H1 (cell line): ENCODE data around the gene USH2A. TPM values are rescaled to one million over a fixed set of nuclear protein-coding genes. Genes with fewer than 3 reads are reported as not detected.

ENCODE experiments used
- CTCF ChIA-PET: fragments of 300-600 bp; sonication (Branson Sonifier 250); formaldehyde crosslinking; loops from one replicate; lab custom pipeline; 2021; ENCODE audit not compliant: partially characterized antibody; lab: Charles Lee
- POLR2A ChIA-PET: fragments of 300-600 bp; sonication (Branson Sonifier 250); formaldehyde crosslinking; loops from one replicate; lab custom pipeline; 2021; ENCODE audit warnings: inconsistent platforms; ENCODE audit not compliant: partially characterized antibody; lab: Charles Lee
- DNase-seq, 2 experiments: peaks; one replicate each; pipeline versions ENCODE4 v3.0.0 to v3.0.0-alpha.2; 2010 to 2022; ENCODE audit warnings: low spot score in 2 of 2, low read depth in 1 of 2, mixed read lengths in 1 of 2
- FAIRE-seq: peaks from 2 replicates; lab custom pipeline; 2011; peaks lifted over from hg19 to GRCh38; lab: Jason Lieb, UNC
- H2AFZ ChIP-seq: 2 replicates; pipeline ENCODE4 v1.8.1; 2012; ENCODE audit warnings: low read length, inconsistent platforms
- H2AK5ac ChIP-seq: 2 replicates; pipeline ENCODE4 v1.6.1; 2013; ENCODE audit warnings: low read depth, low read length
- H2BK120ac ChIP-seq: replicated peaks from 2 replicates; pipeline ENCODE3; 2013; ENCODE audit warnings: low read depth, low read length, inconsistent platforms
- H2BK12ac ChIP-seq: 2 replicates; pipeline ENCODE4 v1.6.1; 2013; ENCODE audit warnings: low read depth, low read length
- H2BK15ac ChIP-seq: 2 replicates; pipeline ENCODE4 v1.6.1; 2013; ENCODE audit warnings: low read length
- H2BK20ac ChIP-seq: 2 replicates; pipeline ENCODE4 v1.6.1; 2013; ENCODE audit warnings: low read length
- H2BK5ac ChIP-seq: 2 replicates; pipeline ENCODE4 v1.6.1; 2013; ENCODE audit warnings: low read depth, low read length
- H3K14ac ChIP-seq: 2 replicates; pipeline ENCODE4 v1.6.1; 2013; ENCODE audit warnings: inconsistent platforms; ENCODE audit not compliant: insufficient read length
- H3K18ac ChIP-seq: 2 replicates; pipeline ENCODE4 v1.6.1; 2013; ENCODE audit warnings: low read length; ENCODE audit errors: extremely low read depth
- H3K23ac ChIP-seq: 2 replicates; pipeline ENCODE4 v1.6.1; 2013; ENCODE audit warnings: inconsistent platforms; ENCODE audit not compliant: insufficient read length
- H3K23me2 ChIP-seq: 2 replicates; pipeline ENCODE4 v1.6.1; 2013; ENCODE audit warnings: low read depth, low read length
- H3K27ac ChIP-seq: 2 replicates; pipeline ENCODE4 v1.6.1; 2011; ENCODE audit warnings: low read depth, low read length, inconsistent platforms
- H3K27me3 ChIP-seq, 4 experiments: replicated peaks in 1 of 4; 1 replicate in 1 of 4; 2 replicates in 3 of 4; pipeline versions ENCODE4 v1.6.1 to v1.8.1; 2011 to 2013; ENCODE audit warnings: low read length in 3 of 4, mild to moderate bottlenecking in 3 of 4, inconsistent platforms in 2 of 4, mixed read lengths in 2 of 4, moderate library complexity in 1 of 4; ENCODE audit not compliant: control insufficient read depth in 3 of 4, insufficient read depth in 3 of 4; ENCODE audit errors: extremely low read depth in 1 of 4
- H3K36me3 ChIP-seq, 4 experiments: 2 replicates each; pipeline versions ENCODE4 v1.6.1 to v1.8.1; 2011 to 2013; ENCODE audit warnings: mild to moderate bottlenecking in 4 of 4, low read length in 3 of 4, moderate library complexity in 2 of 4, control low read depth in 1 of 4, inconsistent platforms in 1 of 4; ENCODE audit not compliant: insufficient read depth in 4 of 4, control insufficient read depth in 2 of 4
- H3K4ac ChIP-seq: replicated peaks from 2 replicates; pipeline ENCODE3; 2013; ENCODE audit warnings: low read length, low read depth, mixed read lengths, inconsistent platforms; ENCODE audit not compliant: insufficient read length
- H3K4me1 ChIP-seq, 4 experiments: replicated peaks in 1 of 4; 1 replicate in 1 of 4; 2 replicates in 3 of 4; pipeline versions ENCODE4 v1.6.1 to v1.8.1; 2011 to 2013; ENCODE audit warnings: low read length in 3 of 4, inconsistent platforms in 2 of 4, mixed read lengths in 1 of 4; ENCODE audit not compliant: insufficient read depth in 4 of 4, control insufficient read depth in 3 of 4
- H3K4me2 ChIP-seq, 2 experiments: 2 replicates each; pipeline versions ENCODE4 v1.6.1 to v1.8.1; 2011 to 2013; ENCODE audit warnings: low read depth in 2 of 2, low read length in 2 of 2, control low read depth in 1 of 2, inconsistent platforms in 1 of 2, mild to moderate bottlenecking in 1 of 2; ENCODE audit not compliant: insufficient read depth in 1 of 2
- H3K4me3 ChIP-seq, 4 experiments: fragments of 200-600, 300-600 bp in 1 of 4; sonication (generic), shearing (Covaris generic), sonication (Bioruptor Twin) in 1 of 4; 2 replicates each; pipeline versions ENCODE4 v1.5.1 to v1.8.1; 2011 to 2016; ENCODE audit warnings: low read length in 4 of 4, low read depth in 3 of 4, control low read depth in 2 of 4, inconsistent platforms in 2 of 4, mild to moderate bottlenecking in 2 of 4, mixed read lengths in 1 of 4, moderate library complexity in 1 of 4; ENCODE audit not compliant: insufficient read depth in 2 of 4; ENCODE audit errors: extremely low read depth in 1 of 4
- H3K56ac ChIP-seq: replicated peaks from 2 replicates; pipeline ENCODE3; 2013; ENCODE audit warnings: low read depth, mild to moderate bottlenecking, mixed read lengths, low read length, inconsistent platforms; ENCODE audit not compliant: insufficient read length
- H3K79me1 ChIP-seq: 2 replicates; pipeline ENCODE4 v1.6.1; 2013; ENCODE audit warnings: low read depth, low read length, control low read depth
- H3K79me2 ChIP-seq, 2 experiments: 2 replicates each; pipeline versions ENCODE4 v1.6.1 to v1.8.1; 2012 to 2013; ENCODE audit warnings: low read length in 2 of 2, mild to moderate bottlenecking in 2 of 2, inconsistent platforms in 1 of 2; ENCODE audit not compliant: insufficient read depth in 2 of 2, control insufficient read depth in 1 of 2
- H3K9ac ChIP-seq, 4 experiments: replicated peaks in 1 of 4; 1 replicate in 1 of 4; 2 replicates in 3 of 4; pipeline versions ENCODE4 v1.6.1 to v1.8.1; 2011 to 2013; ENCODE audit warnings: low read depth in 3 of 4, low read length in 3 of 4, control low read depth in 2 of 4, mild to moderate bottlenecking in 2 of 4, moderate library complexity in 2 of 4, inconsistent platforms in 1 of 4; ENCODE audit errors: extremely low read depth in 1 of 4
- H3K9me3 ChIP-seq, 2 experiments: 2 replicates each; pipeline versions ENCODE4 v1.6.1 to v1.8.1; 2012 to 2013; ENCODE audit warnings: mild to moderate bottlenecking in 2 of 2, moderate library complexity in 2 of 2, control low read depth in 1 of 2, inconsistent platforms in 1 of 2, low read depth in 1 of 2, low read length in 1 of 2, mixed read lengths in 1 of 2; ENCODE audit not compliant: insufficient read depth in 2 of 2
- H4K20me1 ChIP-seq, 2 experiments: replicated peaks in 1 of 2; 2 replicates each; pipeline versions ENCODE3 to v1.8.1; 2011 to 2013; ENCODE audit warnings: inconsistent platforms in 2 of 2, low read length in 2 of 2, mild to moderate bottlenecking in 1 of 2; ENCODE audit not compliant: insufficient read depth in 2 of 2, control insufficient read depth in 1 of 2
- H4K5ac ChIP-seq: 2 replicates; pipeline ENCODE4 v1.6.1; 2013; ENCODE audit warnings: low read length, low read depth, mixed read lengths, inconsistent platforms; ENCODE audit not compliant: insufficient read length
- H4K8ac ChIP-seq: 2 replicates; pipeline ENCODE4 v1.8.0; 2013; ENCODE audit warnings: mild to moderate bottlenecking, moderate library complexity, low read length, inconsistent platforms; ENCODE audit not compliant: insufficient read depth; ENCODE audit errors: extremely low read depth
- H4K91ac ChIP-seq: replicated peaks from 2 replicates; pipeline ENCODE3; 2013; ENCODE audit warnings: low read length, mixed read lengths, inconsistent platforms; ENCODE audit not compliant: insufficient read length
- CBX5 ChIP-seq: fragments of 300-800, 300-1000 bp; sonication (generic); IDR thresholded peaks from 2 replicates; pipeline ENCODE4 v1.7.1; 2016; ENCODE audit warnings: antibody characterized with exemption, low read length, low read depth
- CEBPB ChIP-seq: IDR thresholded peaks from 2 replicates; pipeline ENCODE4 v1.6.1; 2012; ENCODE audit warnings: low read depth, low read length
- CHD1 ChIP-seq: IDR thresholded peaks from 2 replicates; pipeline ENCODE4 v1.6.1; 2012; ENCODE audit warnings: low read depth, low read length, improper control_type of control experiment
- EGR1 ChIP-seq: IDR thresholded peaks from 2 replicates; pipeline ENCODE4 v1.6.1; 2011; ENCODE audit warnings: low read depth, low read length, borderline replicate concordance
- POLR2AphosphoS5 ChIP-seq: IDR thresholded peaks from 2 replicates; pipeline ENCODE4 v1.6.1; 2011; ENCODE audit warnings: low read depth, low read length
- RAD21 ChIP-seq, 2 experiments: IDR thresholded peaks in 1 of 2; conservative IDR thresholded peaks in 1 of 2; 2 replicates each; pipeline ENCODE4 v1.6.1; 2011; ENCODE audit warnings: low read depth in 2 of 2, low read length in 2 of 2, improper control_type of control experiment in 1 of 2, inconsistent platforms in 1 of 2, mild to moderate bottlenecking in 1 of 2, moderate library complexity in 1 of 2
- RBBP5 ChIP-seq: IDR thresholded peaks from 2 replicates; pipeline ENCODE4 v1.7.1; 2012; ENCODE audit warnings: low read depth, mild to moderate bottlenecking, inconsistent platforms, low read length, moderate library complexity, borderline replicate concordance
- WGBS, 2 experiments: shearing (Covaris generic) in 1 of 2; methylation state at CpG; one replicate each; pipeline versions ENCODE4 v1.1.6 to v1.1.7; 2013 to 2015; ENCODE audit warnings: low lambda C conversion rate in 2 of 2, mixed read lengths in 2 of 2, inconsistent platforms in 1 of 2, low coverage in 1 of 2, missing lambda C conversion rate in 1 of 2; ENCODE audit not compliant: insufficient replicate concordance in 2 of 2, insufficient coverage in 1 of 2, insufficient read length in 1 of 2; ENCODE audit errors: extremely low coverage in 1 of 2, missing lambda C conversion rate in 1 of 2; 5-methylcytosine and 5-hydroxymethylcytosine counted together
- polyA plus RNA-seq, 7 experiments: library from polyadenylated mRNA; depleted of rRNA in 3 of 7; stranded (reverse) in 5 of 7; unstranded in 2 of 7; fragments of >200 nt in 5 of 7; fragments of 200-250 nt in 2 of 7; gene quantifications; 1 replicate in 5 of 7; 2 replicates in 1 of 7; 4 replicates in 1 of 7; pipeline versions ENCODE4 v1.2.1 to v1.2.3, GENCODE V29; 2011 to 2013; ENCODE audit warnings: missing spikeins in 2 of 7, mixed read lengths in 2 of 7
- total RNA-seq: library from RNA; stranded (reverse); fragmentation: NEBNext Ultra II Directional; extraction: Animal tissue kit (Norgen Biotek cat#: 25700); gene quantifications from 2 replicates; pipeline ENCODE4 v1.2.1, GENCODE V29; 2021
- TF ChIP-seq, protein P1 (sequence below): IDR thresholded peaks from 2 replicates; pipeline ENCODE4 v1.6.1; 2012; ENCODE audit warnings: low read length, inconsistent platforms
- TF ChIP-seq, protein P2 (sequence below): IDR thresholded peaks from 2 replicates; pipeline ENCODE4 v1.6.1; 2012; ENCODE audit warnings: inconsistent platforms

Gene USH2A
- total and polyA plus RNA-seq, 2 of the 8 experiments (the other 6 are each of a cell fraction or from before 2014, with no cell fraction given): 0.02 to 0.17 TPM

- FAIRE-seq: no peak
- Histone ChIP-seq H2BK120ac (no peak overlapping the region), H3K4me3 (no peak overlapping the region), H3K4ac (no peak overlapping the region), H3K79me2 (no peaks in the 10 kb centered on the region), H2AFZ (no peak overlapping the region), H2BK20ac (no peak overlapping the region), H4K20me1 (no peaks in the 10 kb centered on the region), H3K36me3 (no peaks in the 10 kb centered on the region), H3K9me3 (no peaks in the 10 kb centered on the region), H2BK15ac (no peak overlapping the region), H2BK12ac (no peak overlapping the region), H2AK5ac (no peak overlapping the region), H3K9ac (peak overlapping the region in 1 of 4 experiments; percentile 61; a peak in 1 of 7 replicates), H3K23ac (no peak overlapping the region), H3K27ac (no peak overlapping the region), H4K91ac (no peak overlapping the region), H3K23me2 (no peaks in the 10 kb centered on the region), H3K18ac (no peak overlapping the region), H4K8ac (no peak overlapping the region), H4K5ac (no peak overlapping the region), H3K56ac (no peak overlapping the region), H2BK5ac (no peak overlapping the region), H3K4me1 (no peaks in the 10 kb centered on the region), H3K14ac (no peak overlapping the region), H3K27me3 (peaks cover 0 to 1% (median 0%) of the 10 kb centered on the region in 4 experiments; a peak in 1 of 7 replicates), H3K4me2 (no peak overlapping the region), H3K79me1 (no peaks in the 10 kb centered on the region)
- DNase-seq: no peak
- POLR2A ChIA-PET: no interaction called here
- WGBS, 2 experiments: 81% methylated on average over 1 of the region's 1 CpG; no CpG with 5 or more reads in 1 of the 2 experiments
- CTCF ChIA-PET: no interaction called here
- TF ChIP-seq CEBPB (no peak), POLR2AphosphoS5 (no peak), CBX5 (no peak), CHD1 (no peak), RAD21 (IDR thresholded peaks at IDR 0.05 in 1 of 2, conservative IDR thresholded peaks at IDR 0.05 in 1 of 2; ENCODE audit: low read depth in 2 of 2, low read length in 2 of 2) (no peak), EGR1 (no peak), RBBP5 (no peak)
- TF ChIP-seq, protein P1, sequence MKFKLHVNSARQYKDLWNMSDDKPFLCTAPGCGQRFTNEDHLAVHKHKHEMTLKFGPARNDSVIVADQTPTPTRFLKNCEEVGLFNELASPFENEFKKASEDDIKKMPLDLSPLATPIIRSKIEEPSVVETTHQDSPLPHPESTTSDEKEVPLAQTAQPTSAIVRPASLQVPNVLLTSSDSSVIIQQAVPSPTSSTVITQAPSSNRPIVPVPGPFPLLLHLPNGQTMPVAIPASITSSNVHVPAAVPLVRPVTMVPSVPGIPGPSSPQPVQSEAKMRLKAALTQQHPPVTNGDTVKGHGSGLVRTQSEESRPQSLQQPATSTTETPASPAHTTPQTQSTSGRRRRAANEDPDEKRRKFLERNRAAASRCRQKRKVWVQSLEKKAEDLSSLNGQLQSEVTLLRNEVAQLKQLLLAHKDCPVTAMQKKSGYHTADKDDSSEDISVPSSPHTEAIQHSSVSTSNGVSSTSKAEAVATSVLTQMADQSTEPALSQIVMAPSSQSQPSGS: no peak
- TF ChIP-seq, protein P2, sequence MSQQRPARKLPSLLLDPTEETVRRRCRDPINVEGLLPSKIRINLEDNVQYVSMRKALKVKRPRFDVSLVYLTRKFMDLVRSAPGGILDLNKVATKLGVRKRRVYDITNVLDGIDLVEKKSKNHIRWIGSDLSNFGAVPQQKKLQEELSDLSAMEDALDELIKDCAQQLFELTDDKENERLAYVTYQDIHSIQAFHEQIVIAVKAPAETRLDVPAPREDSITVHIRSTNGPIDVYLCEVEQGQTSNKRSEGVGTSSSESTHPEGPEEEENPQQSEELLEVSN: no peak
Measured at GRCh38 chr1:216258856-216259255, 164.4 kb downstream of the USH2A start.
